DOHH2 (cell line): Measurements from ENCODE around the gene GATAD2A.

ENCODE experiments used
- H3F3A ChIP-seq: fragments of 200-600 bp; sonication (generic), shearing (Covaris generic); 2 replicates; pipeline ENCODE4 v1.6.0; 2016; ENCODE audit warnings: antibody characterized with exemption, mild to moderate bottlenecking; ENCODE audit not compliant: control insufficient read depth, insufficient read depth
- H3K27ac ChIP-seq: fragments of 200-600 bp; sonication (generic); 2 replicates; pipeline ENCODE4 v1.5.1; 2014; ENCODE audit warnings: low read depth, mild to moderate bottlenecking, low read length, moderate library complexity
- H3K27me3 ChIP-seq: fragments of 200-600 bp; sonication (generic); 2 replicates; pipeline ENCODE4 v1.6.1; 2014; ENCODE audit warnings: mild to moderate bottlenecking, low read length, mixed read lengths; ENCODE audit not compliant: control insufficient read depth
- H3K36me3 ChIP-seq: fragments of 200-600 bp; sonication (generic); 2 replicates; pipeline ENCODE4 v1.6.1; 2014; ENCODE audit warnings: mild to moderate bottlenecking, low read length, moderate library complexity, mixed read lengths; ENCODE audit not compliant: control insufficient read depth
- H3K4me1 ChIP-seq: fragments of 200-600 bp; sonication (generic); 2 replicates; pipeline ENCODE4 v1.6.1; 2014; ENCODE audit warnings: mild to moderate bottlenecking, low read length, mixed read lengths; ENCODE audit not compliant: control insufficient read depth
- H3K4me2 ChIP-seq: fragments of 200-600 bp; sonication (generic); 2 replicates; pipeline ENCODE4 v1.6.0; 2014; ENCODE audit warnings: mild to moderate bottlenecking, low read length, moderate library complexity
- H3K4me3 ChIP-seq: fragments of 200-600 bp; sonication (generic); 2 replicates; pipeline ENCODE4 v1.5.1; 2014; ENCODE audit warnings: mild to moderate bottlenecking, low read length, mixed read lengths
- H3K79me2 ChIP-seq: fragments of 200-600 bp; sonication (generic); 2 replicates; pipeline ENCODE4 v1.6.1; 2014; ENCODE audit warnings: mild to moderate bottlenecking, low read length, mixed read lengths; ENCODE audit not compliant: control insufficient read depth
- H3K9me2 ChIP-seq: fragments of 200-600 bp; sonication (generic); replicated peaks from 2 replicates; pipeline ENCODE4 v1.6.1; 2014; ENCODE audit warnings: mild to moderate bottlenecking, low read length, mixed read lengths; ENCODE audit not compliant: control insufficient read depth
- H3K9me3 ChIP-seq: fragments of 200-600 bp; sonication (generic); 2 replicates; pipeline ENCODE4 v1.6.1; 2014; ENCODE audit warnings: antibody characterized with exemption, low read length, mixed read lengths; ENCODE audit not compliant: control insufficient read depth, insufficient read depth
- H4K20me1 ChIP-seq: fragments of 200-600 bp; sonication (generic); 2 replicates; pipeline ENCODE4 v1.6.0; 2014; ENCODE audit warnings: low read depth, mild to moderate bottlenecking, antibody characterized with exemption, low read length, moderate library complexity; ENCODE audit not compliant: control insufficient read depth, insufficient read depth
- EZH2phosphoT487 ChIP-seq: fragments of 200-600 bp; sonication (generic); IDR thresholded peaks from 2 replicates; pipeline ENCODE4 v1.6.1; 2017; ENCODE audit warnings: borderline replicate concordance, mild to moderate bottlenecking, antibody characterized with exemption, low read length, moderate library complexity, mixed read lengths
- TF ChIP-seq, protein P1 (sequence below): fragments of 200-600 bp; sonication (generic); IDR thresholded peaks from one replicate; pipeline ENCODE4 v1.5.1; 2014; ENCODE audit warnings: antibody characterized with exemption, mild to moderate bottlenecking, low read depth, low read length; ENCODE audit not compliant: poor library complexity, severe bottlenecking

GATAD2A gene

GRCh38 chr19:19504754-19505668 lies 99.5 kb downstream of the GATAD2A start:
- no peaks in the 10 kb centered on the region for H3K9me3 ChIP-seq
- H3F3A ChIP-seq, result peaks cover 5% of the 10 kb centered on the region
- no peaks in the 10 kb centered on the region for H3K27me3 ChIP-seq
- no peaks in the 10 kb centered on the region for H4K20me1 ChIP-seq
- H3K79me2 ChIP-seq, result no peaks in the 10 kb centered on the region
- H3K27ac ChIP-seq, result no peak overlapping the region
- H3K4me1 ChIP-seq, result no peaks in the 10 kb centered on the region
- peaks cover 76% of the 10 kb centered on the region for H3K36me3 ChIP-seq
- H3K4me2 ChIP-seq, result no peak overlapping the region
- no peaks in the 10 kb centered on the region for H3K9me2 ChIP-seq
- H3K4me3 ChIP-seq, result no peak overlapping the region
- TF ChIP-seq, protein P1, sequence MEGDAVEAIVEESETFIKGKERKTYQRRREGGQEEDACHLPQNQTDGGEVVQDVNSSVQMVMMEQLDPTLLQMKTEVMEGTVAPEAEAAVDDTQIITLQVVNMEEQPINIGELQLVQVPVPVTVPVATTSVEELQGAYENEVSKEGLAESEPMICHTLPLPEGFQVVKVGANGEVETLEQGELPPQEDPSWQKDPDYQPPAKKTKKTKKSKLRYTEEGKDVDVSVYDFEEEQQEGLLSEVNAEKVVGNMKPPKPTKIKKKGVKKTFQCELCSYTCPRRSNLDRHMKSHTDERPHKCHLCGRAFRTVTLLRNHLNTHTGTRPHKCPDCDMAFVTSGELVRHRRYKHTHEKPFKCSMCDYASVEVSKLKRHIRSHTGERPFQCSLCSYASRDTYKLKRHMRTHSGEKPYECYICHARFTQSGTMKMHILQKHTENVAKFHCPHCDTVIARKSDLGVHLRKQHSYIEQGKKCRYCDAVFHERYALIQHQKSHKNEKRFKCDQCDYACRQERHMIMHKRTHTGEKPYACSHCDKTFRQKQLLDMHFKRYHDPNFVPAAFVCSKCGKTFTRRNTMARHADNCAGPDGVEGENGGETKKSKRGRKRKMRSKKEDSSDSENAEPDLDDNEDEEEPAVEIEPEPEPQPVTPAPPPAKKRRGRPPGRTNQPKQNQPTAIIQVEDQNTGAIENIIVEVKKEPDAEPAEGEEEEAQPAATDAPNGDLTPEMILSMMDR, result no peak
- no peak for TF ChIP-seq EZH2phosphoT487

DNA sequence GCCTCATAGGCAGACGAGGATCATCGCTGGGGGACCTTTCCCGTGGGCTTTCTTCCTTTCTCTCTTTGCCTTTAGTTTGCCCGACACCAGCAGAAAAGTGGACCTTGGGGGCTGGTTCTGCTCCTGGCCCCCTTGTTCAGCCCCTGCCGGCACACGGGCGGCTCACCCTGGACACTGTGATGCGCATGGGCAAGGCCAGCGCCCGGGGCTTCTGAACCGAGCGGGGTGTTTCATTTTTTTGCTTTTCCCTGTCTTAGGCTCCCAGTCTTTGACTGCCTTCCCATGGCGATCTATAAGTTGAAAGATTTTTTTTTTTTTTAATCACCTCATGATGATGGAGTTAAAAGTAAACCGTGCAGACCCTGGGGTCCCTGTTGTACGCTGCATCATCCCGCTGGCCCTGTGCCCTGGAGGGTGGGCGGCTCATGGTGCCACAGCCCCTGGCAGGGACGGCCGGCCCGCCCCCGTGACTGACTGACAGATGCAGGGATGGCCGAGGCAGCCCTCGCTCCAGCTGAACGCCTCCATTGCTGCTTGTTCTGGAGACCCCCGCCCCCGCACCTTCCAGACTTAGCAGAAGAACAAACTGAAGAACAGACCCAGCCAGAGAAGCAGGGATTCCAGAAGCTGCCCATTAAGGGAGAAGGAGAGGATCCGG lies 100.3 kb downstream of the GATAD2A start:
- Histone ChIP-seq H3K9me2 (no peaks in the 10 kb centered on the region), H3K9me3 (no peaks in the 10 kb centered on the region), H3K36me3 (peaks cover 68% of the 10 kb centered on the region), H3K4me1 (no peaks in the 10 kb centered on the region), H4K20me1 (no peaks in the 10 kb centered on the region), H3F3A (peaks cover 5% of the 10 kb centered on the region), H3K27ac (no peak overlapping the region), H3K79me2 (no peaks in the 10 kb centered on the region), H3K4me3 (no peak overlapping the region), H3K4me2 (no peak overlapping the region), H3K27me3 (no peaks in the 10 kb centered on the region)
- TF ChIP-seq, protein P1, result no peak
- no peak for TF ChIP-seq EZH2phosphoT487

DNA sequence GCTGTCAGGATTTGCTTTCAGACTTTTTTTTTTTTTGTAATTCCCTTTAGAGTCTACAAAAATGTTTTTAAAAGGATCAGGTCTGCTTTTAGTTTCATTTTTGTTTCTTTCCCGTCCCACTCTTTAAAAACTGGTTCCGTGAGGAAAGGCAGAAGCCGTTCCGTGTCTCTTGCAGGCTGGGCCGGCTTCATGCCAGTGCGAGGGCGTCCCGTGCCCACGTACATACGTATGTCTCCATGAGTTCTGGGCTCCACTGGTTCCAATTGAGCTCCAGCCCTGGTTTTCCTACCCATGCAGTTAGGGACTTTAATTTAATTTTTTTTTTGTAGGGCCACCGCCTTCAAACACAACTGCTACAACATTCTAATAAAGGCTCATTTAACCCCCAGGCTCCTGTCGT lies 101.1 kb downstream of the GATAD2A start:
- Histone ChIP-seq H3K27ac (no peak overlapping the region), H3K4me3 (no peak overlapping the region), H3K79me2 (no peaks in the 10 kb centered on the region), H3K9me3 (no peaks in the 10 kb centered on the region), H3K9me2 (no peaks in the 10 kb centered on the region), H3F3A (peaks cover 6% of the 10 kb centered on the region), H3K27me3 (no peaks in the 10 kb centered on the region), H3K36me3 (peaks cover 60% of the 10 kb centered on the region), H4K20me1 (no peaks in the 10 kb centered on the region), H3K4me2 (no peak overlapping the region), H3K4me1 (no peaks in the 10 kb centered on the region)
- TF ChIP-seq EZH2phosphoT487, result no peak
- TF ChIP-seq, protein P1, result no peak
